Inferior parietal cortex (tissue), 1 donor: ENCODE results near the gene DIRAS1.

Experiments used
- DNase-seq: peaks from one replicate; pipeline ENCODE4 v3.0.0-alpha.2; 2016; ENCODE audit errors: extremely low spot score

DIRAS1 gene

DNA sequence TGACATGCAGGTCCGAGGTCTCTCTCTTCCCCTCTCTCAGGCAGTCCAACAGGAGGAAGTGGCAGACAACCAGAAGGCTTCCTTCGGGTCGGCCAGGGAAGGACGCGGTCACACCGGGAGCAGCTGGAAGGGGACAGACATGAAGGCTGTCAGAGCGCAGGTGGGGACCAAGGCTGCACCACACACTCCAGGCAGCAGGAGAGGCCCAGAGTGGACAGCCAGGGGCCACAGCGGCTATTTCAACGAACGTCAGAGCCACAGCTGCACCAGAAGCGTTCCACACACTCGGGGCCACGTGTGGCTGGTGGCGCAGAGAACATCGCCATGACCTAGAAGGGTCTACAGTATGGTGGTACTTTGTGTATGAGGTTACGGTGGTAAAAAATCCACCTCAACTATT is 34.6 kb upstream of the DIRAS1 start:
- DNase-seq = no peak

DNA sequence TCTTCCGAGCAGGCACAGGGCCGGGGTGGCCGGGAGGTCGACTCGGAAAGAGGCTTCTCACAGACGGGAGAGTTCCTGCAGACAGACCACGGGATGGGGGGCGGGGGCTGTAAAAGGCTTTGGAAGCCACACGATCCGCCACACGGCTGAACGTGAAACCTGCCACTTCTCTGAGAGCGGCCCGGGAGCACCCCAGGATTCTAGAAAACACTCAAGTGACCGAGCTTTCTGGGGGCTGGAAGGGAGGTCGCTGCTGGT is 34.2 kb upstream of the DIRAS1 start:
- DNase-seq = no peak

DNA sequence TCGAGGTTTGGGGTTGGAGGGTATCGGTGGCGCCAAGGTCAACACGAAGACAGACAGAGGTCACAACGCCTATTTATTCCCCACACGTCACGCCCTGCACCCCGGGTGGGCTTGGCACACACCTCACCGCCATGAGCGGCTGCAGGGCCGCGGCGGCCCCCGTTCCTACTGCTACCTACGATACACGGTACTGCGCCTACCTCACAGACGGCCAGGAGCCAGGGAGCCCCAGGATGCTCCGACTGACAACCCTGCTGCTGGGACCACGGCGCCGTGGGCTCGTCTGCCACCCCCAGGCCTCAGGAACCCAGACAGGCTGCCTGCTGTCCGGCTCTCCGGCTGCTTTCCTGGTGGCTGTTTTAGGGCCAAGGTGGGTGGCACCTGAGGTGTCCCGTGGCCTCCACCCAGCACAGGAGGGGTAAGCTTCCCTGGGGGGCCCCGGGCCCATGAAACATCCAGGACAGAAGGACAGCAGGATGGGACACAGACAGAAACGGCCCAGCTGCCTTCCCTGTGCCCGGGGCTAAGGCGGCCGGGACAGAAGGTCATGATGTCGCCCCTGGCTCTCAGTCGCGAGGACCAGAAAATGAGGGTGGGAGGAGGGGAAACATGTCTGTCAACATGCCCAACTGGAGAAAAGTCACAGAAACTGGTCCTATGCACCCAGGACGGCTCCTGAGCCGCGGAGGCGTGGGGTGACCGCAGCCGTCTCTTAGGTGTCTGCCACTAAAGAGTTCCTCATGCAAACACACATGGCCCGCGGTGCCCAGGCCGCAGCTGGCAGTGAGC is 33.7 kb upstream of the DIRAS1 start:
- DNase-seq = no peak

DNA sequence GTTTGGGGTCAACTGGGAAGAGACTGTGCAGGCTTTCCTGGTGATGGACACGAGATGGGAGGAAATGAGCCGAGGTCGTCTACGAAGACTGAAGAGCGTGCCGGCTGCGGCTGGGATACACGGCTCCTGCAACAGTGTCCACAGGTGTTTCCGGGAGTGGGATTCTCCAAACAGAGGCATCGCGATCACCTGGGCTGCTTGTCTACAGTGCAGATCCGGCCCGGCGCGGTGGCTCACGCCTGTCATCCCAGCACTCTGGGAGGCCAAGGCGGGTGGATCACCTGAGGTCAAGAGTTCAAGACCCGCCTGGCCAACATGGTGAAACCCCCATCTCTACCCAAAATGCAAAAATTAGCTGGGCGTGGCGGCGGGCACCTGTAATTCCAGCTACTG is 30.3 kb upstream of the DIRAS1 start:
- no peak for DNase-seq

DNA sequence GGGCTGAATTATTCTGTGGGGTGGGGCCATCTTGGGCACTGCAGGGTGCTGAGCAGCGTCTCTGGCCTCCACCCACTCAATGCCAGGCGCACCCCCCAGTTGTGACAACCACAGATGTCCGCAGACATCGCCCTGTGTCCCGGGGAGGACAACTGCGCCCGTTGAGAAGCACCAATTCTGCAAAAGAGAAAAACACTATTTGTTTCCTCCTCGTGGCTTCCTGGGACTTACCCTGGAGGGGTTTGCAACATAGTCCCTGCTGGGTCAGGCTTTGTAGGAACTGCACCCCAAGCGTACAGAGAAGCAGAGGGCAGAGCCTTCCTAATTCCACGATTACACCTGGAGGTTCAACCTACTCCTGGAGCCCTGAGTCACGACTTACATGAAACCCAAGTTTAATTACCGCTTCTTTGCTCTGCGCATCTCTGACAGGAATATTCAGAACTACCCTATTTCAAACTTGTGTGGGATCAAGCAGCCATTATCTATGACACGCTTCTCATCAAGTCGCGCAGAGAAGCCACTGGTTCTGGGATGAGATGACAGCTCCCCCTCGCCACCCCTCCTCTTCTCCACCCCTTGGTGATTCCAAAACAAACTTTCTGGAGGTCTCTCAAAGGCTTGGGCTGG is 29.8 kb upstream of the DIRAS1 start:
- DNase-seq = no peak

DNA sequence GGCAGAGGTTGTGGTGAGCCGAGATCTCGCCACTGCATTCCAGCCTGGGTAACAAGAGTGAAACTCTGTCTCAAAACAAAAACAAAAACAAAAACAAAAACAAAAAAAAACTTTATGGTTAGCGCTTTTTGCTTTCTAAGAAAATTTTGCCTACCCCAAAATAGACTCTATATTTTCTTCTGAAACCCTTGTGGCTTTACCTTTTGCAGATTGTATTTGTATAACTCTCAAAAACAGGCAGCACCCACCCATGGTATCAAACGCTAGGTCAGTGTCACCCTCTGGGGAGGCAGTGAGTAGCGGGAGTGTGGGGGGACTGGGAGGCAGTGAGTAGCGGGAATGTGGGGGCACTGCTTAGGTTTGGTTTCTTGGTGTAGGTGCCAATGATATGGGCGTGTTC is 26.2 kb upstream of the DIRAS1 start:
- DNase-seq = no peak

DNA sequence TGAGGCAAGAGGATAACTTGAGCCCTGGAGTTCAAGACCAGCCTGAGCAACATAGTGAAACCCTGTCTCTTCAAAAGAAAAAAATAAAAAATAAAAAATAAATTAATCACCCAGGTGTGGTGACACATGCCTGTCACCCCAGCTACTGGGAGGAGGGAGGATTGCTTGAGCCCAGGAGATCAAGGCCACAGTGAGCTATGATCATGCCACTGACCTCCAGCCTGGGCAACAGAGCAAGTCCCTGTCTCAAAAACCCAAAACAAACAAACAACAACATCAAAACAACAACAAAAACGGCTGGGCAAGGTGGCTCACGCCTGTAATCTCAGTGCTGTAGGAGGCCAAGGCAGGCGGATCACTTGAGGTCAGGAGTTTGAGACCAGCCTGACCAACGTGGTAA is 22.9 kb upstream of the DIRAS1 start:
- no peak for DNase-seq

DNA sequence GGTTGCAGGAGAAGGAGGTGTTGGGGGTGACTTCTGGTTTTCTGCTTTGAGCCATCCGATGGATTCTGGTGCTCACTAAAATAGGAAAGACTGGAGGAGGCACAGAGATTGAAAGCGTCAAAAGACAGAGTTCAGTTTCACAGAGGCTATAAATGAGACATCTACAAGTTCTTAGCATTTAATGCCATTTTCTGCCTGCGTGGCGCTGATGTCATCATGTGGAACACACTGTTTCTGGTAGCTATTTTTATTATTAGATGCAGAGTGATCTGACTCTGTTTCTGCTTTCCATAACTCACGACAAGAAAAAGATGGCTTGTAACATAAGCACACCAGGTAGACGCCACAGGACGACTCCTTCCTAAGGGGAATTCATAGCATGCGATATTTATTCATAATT is 21.9 kb upstream of the DIRAS1 start:
- peak; percentile 65 for DNase-seq

DNA sequence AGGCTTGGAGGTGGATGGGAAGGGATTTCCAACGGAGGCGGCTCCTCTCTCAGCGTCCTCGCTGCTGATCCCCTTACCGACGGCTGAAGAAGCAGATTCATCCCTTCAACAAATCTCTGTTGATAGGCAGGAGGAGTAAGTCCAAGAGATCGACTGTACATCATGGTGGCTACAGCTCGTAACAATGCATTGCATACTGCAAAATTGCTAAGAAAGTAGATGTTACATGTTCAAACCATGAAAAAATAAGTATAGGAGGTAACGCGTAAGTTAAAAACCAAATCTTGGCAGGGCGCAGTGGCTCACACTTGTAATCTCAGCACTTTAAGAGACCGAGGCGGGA is 19.1 kb upstream of the DIRAS1 start:
- DNase-seq = no peak

DNA sequence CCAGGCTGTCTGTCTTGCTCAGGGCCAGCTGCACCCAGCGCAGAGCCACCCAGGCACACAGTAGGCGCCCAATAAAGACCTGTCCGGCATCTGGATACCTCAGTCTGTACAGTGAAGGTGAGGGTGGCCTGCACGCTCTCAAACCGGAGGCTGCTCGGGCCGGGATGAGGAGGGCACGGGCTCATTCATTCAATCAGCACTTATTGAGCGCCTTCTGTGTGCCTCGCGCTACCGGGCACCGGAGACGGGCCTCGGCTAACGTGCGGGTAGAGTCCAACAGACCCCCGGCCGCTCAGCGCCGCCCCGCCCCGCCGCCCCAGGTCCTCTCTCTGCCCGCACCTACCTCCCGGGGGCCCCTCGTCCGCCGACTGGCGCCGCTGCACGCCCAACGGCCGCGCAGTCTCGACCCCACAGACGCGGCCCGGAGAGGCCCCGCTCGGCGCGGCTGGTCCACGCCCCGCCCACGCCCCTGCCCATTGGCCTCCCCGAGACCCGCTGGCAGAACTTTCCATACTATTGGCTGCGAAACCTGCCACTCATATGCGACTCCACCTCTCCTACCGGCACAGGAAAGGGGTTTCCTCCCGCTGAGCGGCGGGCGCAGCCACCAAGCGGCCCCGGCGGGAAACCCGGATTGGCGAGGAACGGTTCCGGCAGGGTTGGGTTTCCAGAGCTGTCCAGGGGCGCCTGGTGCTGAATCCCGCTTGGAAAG is 18.6 kb upstream of the DIRAS1 start, which contains the start of gene SLC39A3:
SLC39A3 (minus strand) TSS at position 416 of the 712 bp plus-strand sequence. CDS start 2,760 bp downstream, outside the sequence.
- peak; percentile 98 for DNase-seq

DNA sequence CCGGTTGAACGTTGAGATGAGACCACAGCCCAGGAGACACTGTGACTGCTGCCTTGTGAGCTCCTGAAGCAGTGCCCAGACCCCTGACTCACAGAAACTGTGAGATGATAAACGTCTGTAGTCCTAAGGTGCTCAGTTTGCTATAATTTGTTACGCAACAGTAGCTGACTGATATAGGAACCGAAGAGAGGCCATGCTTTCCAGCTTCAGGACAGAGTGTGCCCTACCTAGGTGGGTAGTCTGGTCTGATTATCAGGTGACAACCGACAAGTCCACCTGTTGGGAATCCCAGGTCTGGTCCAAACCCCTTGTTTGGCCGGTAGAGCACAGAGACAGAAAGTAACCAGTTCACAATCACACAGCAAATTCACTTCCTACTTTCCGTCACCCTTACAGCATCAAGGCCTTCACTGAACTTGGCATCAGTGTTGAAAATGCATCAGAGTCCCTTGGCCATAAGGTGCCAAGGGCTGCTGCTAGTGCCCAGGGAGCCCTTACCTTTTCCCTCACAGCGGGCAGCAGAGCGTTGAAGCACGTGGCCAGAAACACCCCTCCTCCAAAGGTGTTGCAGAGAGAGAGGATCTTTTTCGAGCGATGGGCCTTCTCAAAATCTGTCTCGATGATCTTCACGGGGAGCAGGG is 15.5 kb upstream of the DIRAS1 start:
- no peak for DNase-seq

DNA sequence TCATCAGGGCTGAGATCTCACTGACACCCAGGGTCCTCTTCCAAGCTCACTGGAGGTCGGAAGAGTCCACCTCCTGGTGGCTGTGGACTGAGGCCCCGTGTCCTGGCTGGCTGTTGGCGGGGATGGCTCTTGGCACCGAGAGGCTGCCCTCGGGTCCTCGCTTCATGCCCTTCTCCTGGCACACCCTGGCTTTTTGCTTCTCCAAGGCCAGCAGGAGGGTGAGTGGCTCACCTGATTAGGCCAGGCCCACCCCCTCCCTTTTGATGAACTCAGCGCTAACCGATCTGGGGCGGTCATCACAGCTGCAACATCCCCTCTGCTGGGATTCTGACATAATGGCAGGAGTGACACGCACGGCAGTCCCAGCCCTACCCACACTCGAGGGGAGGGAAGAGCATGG is 14.2 kb upstream of the DIRAS1 start:
- no peak for DNase-seq

DNA sequence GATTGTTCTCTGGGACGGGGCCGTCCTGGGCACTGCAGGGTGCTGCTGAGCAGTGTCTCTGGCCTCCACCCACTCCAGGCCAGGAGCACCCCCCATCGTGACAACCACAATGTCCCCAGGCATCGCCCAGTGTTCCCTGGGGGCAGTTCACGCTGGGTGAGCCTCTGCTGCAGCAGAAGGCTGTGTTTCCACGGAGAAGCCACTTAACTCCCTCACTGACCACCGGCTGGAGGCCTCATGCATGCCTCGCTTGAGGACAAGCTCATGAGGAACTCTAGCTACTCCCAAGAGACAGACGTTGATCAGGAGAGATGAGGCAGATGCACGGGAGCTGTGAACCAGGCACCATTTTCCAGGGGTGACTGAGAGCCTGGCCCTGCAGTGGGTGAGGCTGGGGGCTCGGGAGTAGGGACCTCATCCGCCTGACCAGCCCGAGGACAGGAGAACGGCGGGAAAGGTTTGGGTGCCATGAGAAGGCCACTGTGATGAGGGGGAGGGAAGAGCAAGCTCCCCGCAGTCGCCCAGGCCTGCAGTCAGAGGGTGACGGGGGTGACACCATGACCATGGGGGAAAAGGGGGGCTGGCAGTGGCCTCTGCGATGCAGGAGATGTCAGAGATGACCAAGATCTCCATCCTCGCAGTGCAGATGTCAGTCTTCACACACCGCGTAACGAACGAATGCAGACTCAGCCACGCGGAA is 13.6 kb upstream of the DIRAS1 start:
- no peak for DNase-seq

DNA sequence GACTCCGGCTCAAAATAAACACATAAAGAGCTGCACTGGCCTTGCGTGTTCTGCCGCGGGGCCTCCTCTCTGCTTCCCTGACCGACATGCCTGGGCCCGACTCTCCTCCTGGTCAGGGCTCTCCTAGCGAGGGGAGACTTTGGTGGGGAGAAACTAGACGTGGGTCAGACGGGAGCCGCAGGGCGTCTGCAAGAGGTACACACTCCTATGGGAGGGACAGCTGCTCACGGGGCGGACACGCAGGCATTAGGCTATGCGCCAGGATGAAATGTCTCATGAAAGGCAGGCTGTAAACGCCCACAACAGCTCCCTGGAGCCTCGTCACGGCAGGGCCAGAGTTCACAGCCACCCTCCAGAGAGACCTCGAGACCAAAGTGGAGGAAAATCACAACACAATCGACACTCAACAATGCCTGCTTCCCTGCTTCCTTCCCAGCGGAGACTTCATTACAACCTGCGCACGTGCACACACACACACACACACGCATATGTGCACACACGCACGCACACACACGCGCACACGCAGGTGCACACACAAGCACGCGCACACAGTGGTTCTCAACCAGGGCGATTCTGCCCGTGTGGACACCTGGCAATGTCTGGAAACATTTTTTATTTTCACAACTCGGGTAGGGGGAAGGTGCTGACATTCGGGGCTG is 12.9 kb upstream of the DIRAS1 start:
- no peak for DNase-seq

DNA sequence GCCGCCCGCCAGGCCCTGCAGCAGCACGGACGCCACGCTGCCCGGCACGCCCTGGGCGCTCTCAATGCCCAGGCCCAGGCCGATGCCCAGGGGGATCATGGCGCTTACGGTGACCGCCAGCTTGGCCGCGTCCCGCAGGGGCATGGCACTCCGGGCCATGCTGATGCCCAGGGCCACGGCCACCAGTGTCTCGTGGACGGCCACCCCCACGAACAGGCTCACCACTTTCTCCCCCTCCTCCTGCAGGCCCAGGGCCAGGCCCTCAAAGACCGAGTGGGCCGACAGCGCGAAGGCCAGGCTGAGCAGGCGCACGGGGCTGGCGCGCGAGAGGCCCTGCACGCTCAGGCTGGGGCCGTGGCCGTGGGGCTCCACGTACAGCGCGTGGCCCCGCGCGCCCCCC is 11.7 kb upstream of the DIRAS1 start:
- DNase-seq = no peak

DNA sequence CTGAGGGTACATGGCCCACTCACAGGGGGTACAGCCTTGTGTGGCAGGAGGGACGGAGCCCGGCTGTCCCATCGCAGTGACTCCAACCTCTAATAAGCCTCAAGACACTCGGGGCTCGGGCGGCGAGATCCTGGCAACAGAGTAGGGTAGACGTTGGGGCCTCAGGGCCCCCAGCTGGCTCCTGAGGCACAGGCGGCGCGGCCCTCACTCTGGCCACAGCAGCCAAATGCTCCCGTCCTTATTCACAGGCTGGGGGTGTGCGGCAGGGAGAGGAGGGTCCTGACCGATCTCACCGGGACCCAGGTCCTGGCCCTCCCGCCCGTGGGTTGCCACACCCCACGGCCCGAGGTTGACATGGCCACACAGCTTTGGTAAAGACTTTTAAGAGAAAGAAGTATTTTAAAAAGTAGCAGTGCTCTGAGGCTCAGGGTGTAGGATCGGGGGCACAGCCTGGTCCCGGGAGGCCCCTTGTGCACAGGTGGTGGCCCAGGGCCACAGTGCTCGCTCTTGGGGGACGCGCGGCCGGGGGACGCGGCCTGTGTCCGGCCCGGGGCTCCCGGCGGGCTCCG is 11.1 kb upstream of the DIRAS1 start:
- DNase-seq = no peak

DNA sequence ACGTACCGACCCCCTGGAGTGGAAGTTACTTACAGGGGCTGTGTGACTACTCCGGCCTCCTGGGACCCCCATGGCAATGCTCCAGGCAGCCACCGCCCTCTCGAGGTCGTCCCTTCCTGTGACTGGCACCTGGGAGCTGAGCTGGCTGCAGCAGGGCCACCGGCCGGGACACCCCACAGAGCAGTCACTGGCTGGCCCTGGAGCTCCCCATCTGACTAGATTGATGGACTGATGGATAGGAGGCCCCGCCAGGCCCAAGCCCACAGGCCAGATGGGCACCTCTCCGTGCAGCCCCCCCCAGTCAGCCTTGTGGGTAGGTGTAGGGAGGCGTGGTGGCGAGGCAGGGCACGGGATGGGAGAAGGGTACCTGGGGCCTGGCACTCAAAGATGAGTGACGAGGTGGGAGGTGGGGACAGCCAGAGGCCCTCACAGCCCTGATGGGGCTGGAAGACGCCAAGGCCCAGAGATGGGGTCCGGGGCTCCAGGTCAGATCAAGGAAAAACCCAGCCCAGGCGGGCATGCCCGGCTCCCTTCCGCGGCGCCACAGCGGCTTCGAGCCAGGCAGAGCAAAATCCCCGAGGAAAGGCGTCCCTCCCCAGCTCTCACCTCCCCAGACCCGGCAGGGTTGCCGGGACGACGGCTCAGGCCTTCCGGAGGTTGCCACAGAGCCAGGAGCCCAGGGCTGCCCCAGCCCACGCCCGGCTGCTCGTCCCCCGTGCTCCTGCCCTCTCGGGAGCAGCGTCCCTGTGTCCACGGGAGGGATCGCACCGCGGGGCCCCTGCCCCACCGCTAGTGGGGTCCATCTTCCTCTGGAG is 10.2 kb upstream of the DIRAS1 start:
- DNase-seq = no peak

DNA sequence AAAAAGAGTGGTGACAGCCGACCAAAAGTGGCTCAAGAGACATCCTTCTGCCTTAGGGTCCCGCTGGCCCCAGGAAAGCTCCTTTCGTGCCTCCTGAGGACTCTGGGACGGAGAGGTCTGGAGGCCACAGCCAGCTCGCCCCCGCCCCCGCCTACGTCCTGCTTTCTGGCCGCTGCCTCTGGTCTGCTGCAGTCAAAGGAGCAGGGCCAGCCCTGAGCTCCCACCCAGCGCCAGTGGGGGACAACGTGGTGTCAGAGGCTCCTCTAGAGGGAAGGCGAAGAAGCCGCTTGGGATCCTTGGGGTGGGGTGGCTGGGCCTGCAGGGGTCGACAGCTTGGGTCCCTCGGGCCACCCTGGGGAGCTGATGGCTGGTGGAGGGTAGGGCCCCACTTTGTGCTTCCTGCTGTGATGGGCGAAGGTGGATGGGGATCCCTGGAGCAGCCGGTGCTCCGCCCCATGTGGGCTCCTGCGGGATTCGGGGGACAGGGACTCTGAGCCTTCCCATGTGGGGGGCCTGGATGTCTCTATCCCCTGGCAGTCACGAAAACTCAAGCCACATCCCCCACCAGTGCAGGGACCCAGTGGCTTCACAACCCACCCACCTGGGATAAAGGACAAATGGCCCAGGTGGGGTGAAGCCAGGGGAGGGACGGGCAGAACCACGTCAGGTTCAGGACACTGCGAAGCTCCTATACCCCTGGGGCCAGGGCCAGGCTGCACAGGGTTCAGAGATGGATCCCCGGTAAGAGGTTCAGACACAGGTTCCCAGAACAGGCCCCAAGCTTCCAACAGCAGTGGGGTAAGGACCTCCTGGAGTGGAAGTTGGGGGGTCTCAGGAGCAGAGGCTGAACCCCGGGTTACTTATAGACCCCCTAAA is 9.0 kb upstream of the DIRAS1 start:
- DNase-seq = no peak

DNA sequence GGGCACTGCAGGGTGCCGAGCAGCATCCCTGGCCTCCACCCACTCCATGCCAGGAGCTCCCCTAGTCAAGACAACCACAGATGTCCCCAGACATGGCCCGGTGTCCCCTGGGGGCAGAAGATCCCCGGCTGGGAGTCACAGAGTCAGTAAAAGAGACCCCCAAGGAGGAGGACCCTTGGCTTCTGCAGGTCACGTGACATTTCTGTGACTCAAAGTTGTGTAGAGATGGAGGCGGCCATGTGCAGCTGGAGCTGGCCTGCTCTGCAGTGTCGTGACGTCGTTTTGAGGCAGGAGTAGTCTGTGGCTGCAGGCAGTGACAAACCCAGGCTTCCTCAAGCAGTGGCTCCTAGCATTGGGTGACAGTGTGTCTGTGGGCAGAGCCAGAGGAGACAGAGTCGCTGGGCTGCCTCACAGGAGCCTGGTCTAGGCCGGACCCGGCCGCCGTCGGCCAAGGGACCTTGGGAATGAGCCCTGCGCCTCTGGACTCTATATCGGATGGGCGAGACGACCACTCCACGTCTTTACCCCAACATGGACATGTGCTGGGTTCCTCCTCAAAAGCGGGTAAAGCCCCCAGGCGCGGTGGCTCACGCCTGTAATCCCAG is 7.7 kb upstream of the DIRAS1 start:
- no peak for DNase-seq
